ENCODE measurements around the gene CFAP47. TPM values are rescaled to one million over a fixed set of nuclear protein-coding genes. Genes with fewer than 3 reads are reported as not detected.
"Not testable (repeated sequence)": the region's sequence is repeated elsewhere in the genome, so short reads cannot be mapped to it uniquely, and the experiment has no call there.

Gene CFAP47
- total RNA-seq, 4 donors from 2014 or later = under 0.01 to 9.3 (median 0.34) TPM

- Histone ChIP-seq H3K27ac (no peak overlapping the region), H3K4me1 (no peaks in the 10 kb centered on the region), H3K36me3 (no peaks in the 10 kb centered on the region), H3K4me3 (no peak overlapping the region), H3K27me3 (no peaks in the 10 kb centered on the region), H3K9me3 (no peaks in the 10 kb centered on the region)
- no peak for DNase-seq
- intact Hi-C loops (cut with DNase I; ENCODE audit: low total_unique reads) = no loop called here
- no peak for TF ChIP-seq POLR2A (IDR thresholded peaks at IDR 0.05)
- no peak for TF ChIP-seq CTCF (IDR thresholded peaks at IDR 0.05)
These were observed 240.5 kb downstream of the CFAP47 start for GRCh38 chrX:36160081-36160480.

- H3K27me3 ChIP-seq = no peaks in the 10 kb centered on the region
- H3K36me3 ChIP-seq = no peaks in the 10 kb centered on the region
- H3K27ac ChIP-seq = no peak overlapping the region
- H3K9me3 ChIP-seq = no peaks in the 10 kb centered on the region
- H3K4me3 ChIP-seq = no peak overlapping the region
- H3K4me1 ChIP-seq = no peaks in the 10 kb centered on the region
- intact Hi-C loops (cut with DNase I; ENCODE audit: low total_unique reads) = no loop called here
- DNase-seq = no peak
- no peak for TF ChIP-seq POLR2A (IDR thresholded peaks at IDR 0.05)
- no peak for TF ChIP-seq CTCF (IDR thresholded peaks at IDR 0.05)
These were observed 279.0 kb downstream of the CFAP47 start for GRCh38 chrX:36198575-36198974.

GRCh38 chrX:36199928-36200327 is 280.4 kb downstream of the CFAP47 start:
- intact Hi-C loops (cut with DNase I; ENCODE audit: low total_unique reads) = no loop called here
- TF ChIP-seq CTCF (IDR thresholded peaks at IDR 0.05) = no peak
- no peak for TF ChIP-seq POLR2A (IDR thresholded peaks at IDR 0.05)
- Histone ChIP-seq H3K4me1 (no peaks in the 10 kb centered on the region), H3K36me3 (no peaks in the 10 kb centered on the region), H3K9me3 (no peaks in the 10 kb centered on the region), H3K4me3 (no peak overlapping the region), H3K27ac (no peak overlapping the region), H3K27me3 (no peaks in the 10 kb centered on the region)
- no peak for DNase-seq

- Histone ChIP-seq H3K4me1 (no peaks in the 10 kb centered on the region), H3K27me3 (no peaks in the 10 kb centered on the region), H3K4me3 (no peak overlapping the region), H3K9me3 (no peaks in the 10 kb centered on the region), H3K36me3 (no peaks in the 10 kb centered on the region), H3K27ac (no peak overlapping the region)
- no peak for DNase-seq
- intact Hi-C loops (cut with DNase I; ENCODE audit: low total_unique reads) = no loop called here
- TF ChIP-seq CTCF (IDR thresholded peaks at IDR 0.05) (no peak), POLR2A (IDR thresholded peaks at IDR 0.05) (no peak)
These were observed 295.4 kb downstream of the CFAP47 start for GRCh38 chrX:36214924-36215323.

GRCh38 chrX:36218801-36219200 is 299.3 kb downstream of the CFAP47 start:
- Histone ChIP-seq H3K9me3 (no peaks in the 10 kb centered on the region), H3K36me3 (no peaks in the 10 kb centered on the region)
- intact Hi-C loops (cut with DNase I; ENCODE audit: low total_unique reads) = no loop called here

GRCh38 chrX:36234840-36235528 is 315.4 kb downstream of the CFAP47 start:
- H3K9me3 ChIP-seq; H3K4me3 ChIP-seq; H3K27ac ChIP-seq; H3K36me3 ChIP-seq; DNase-seq; H3K4me1 ChIP-seq; H3K27me3 ChIP-seq; intact Hi-C loops (cut with DNase I; ENCODE audit: low total_unique reads): not testable (repeated sequence)

More at GRCh38 chrX:36218801-36219200, 299.3 kb downstream of the CFAP47 start:
- TF ChIP-seq CTCF (IDR thresholded peaks at IDR 0.05) = no peak
- TF ChIP-seq POLR2A (IDR thresholded peaks at IDR 0.05) = no peak
- no peak for DNase-seq
- Histone ChIP-seq H3K27ac (no peak overlapping the region), H3K27me3 (no peaks in the 10 kb centered on the region), H3K4me3 (no peak overlapping the region), H3K4me1 (no peaks in the 10 kb centered on the region)
